Endothelial cell of umbilical vein (primary cell): Measurements from ENCODE around the gene MCHR1. TPM values are rescaled to one million over a fixed set of nuclear protein-coding genes. Genes with fewer than 3 reads are reported as not detected.

Experiments
- BruUV-seq: library from RNA; stranded (reverse); fragments of 400-500 nt; replicated peaks from 2 replicates; lab custom pipeline; 2021; lab: Mats Ljungman, UMichigan
- CTCF ChIA-PET: fragments of 300-600, 350-600 bp; sonication (Branson Sonifier 250); formaldehyde crosslinking; loops from one replicate; lab custom pipeline; 2021; ENCODE audit warnings: antibody characterized with exemption, inconsistent platforms; lab: Charles Lee
- POLR2A ChIA-PET: fragments of 300-600, 350-600 bp; sonication (Branson Sonifier 250); formaldehyde crosslinking; loops from one replicate; lab custom pipeline; 2021; ENCODE audit warnings: antibody characterized with exemption, inconsistent platforms; lab: Charles Lee
- DNase-seq: peaks from one replicate; pipeline ENCODE4 v3.0.0-alpha.2; 2011; ENCODE audit warnings: low read depth, low spot score
- FAIRE-seq: peaks from 2 replicates; lab custom pipeline; 2011; peaks lifted over from hg19 to GRCh38; lab: Jason Lieb, UNC
- H2AFZ ChIP-seq: 2 replicates; pipeline ENCODE4 v1.6.0; 2012; ENCODE audit warnings: low read depth, low read length, control low read depth, inconsistent platforms
- H3K27ac ChIP-seq: 2 replicates; pipeline ENCODE4 v1.5.1; 2011; ENCODE audit warnings: low read depth, mild to moderate bottlenecking, control low read depth, low read length, moderate library complexity; ENCODE audit not compliant: insufficient read depth
- H3K27me3 ChIP-seq, 2 experiments: 2 replicates each; pipeline versions ENCODE4 v1.6.0 to v1.6.1; 2011; ENCODE audit warnings: low read length in 2 of 2, mixed read lengths in 1 of 2; ENCODE audit not compliant: control insufficient read depth in 2 of 2, insufficient read depth in 2 of 2
- H3K36me3 ChIP-seq, 2 experiments: 2 replicates in 1 of 2; 3 replicates in 1 of 2; pipeline ENCODE4 v1.5.1; 2011; ENCODE audit warnings: low read length in 2 of 2, mild to moderate bottlenecking in 1 of 2, moderate library complexity in 1 of 2; ENCODE audit not compliant: control insufficient read depth in 2 of 2, insufficient read depth in 2 of 2; ENCODE audit errors: extremely low read depth in 1 of 2
- H3K4me1 ChIP-seq: 3 replicates; pipeline ENCODE4 v1.5.1; 2011; ENCODE audit warnings: mild to moderate bottlenecking, low read length; ENCODE audit not compliant: control insufficient read depth, insufficient read depth; ENCODE audit errors: extremely low read depth
- H3K4me2 ChIP-seq: 2 replicates; pipeline ENCODE4 v1.6.1; 2011; ENCODE audit warnings: low read length, control low read depth, mixed read lengths; ENCODE audit not compliant: insufficient read depth
- H3K4me3 ChIP-seq, 3 experiments: fragments of 200-600 bp in 1 of 3; sonication (generic), shearing (Covaris generic) in 1 of 3; replicated peaks in 1 of 3; 2 replicates each; pipeline ENCODE4 v1.5.1; 2011 to 2016; ENCODE audit warnings: control low read depth in 3 of 3, low read length in 3 of 3, mild to moderate bottlenecking in 2 of 3, inconsistent platforms in 1 of 3, low read depth in 1 of 3, moderate library complexity in 1 of 3; ENCODE audit not compliant: insufficient read depth in 1 of 3
- H3K79me2 ChIP-seq: 2 replicates; pipeline ENCODE4 v1.6.0; 2012; ENCODE audit warnings: low read length, inconsistent platforms; ENCODE audit not compliant: control insufficient read depth, insufficient read depth
- H3K9ac ChIP-seq: replicated peaks from 2 replicates; pipeline ENCODE3; 2011; ENCODE audit warnings: low read length, control low read depth; ENCODE audit not compliant: insufficient read depth; ENCODE audit errors: extremely low read depth
- H3K9me1 ChIP-seq: replicated peaks from 3 replicates; pipeline ENCODE4 v1.6.0; 2011; ENCODE audit warnings: mild to moderate bottlenecking, low read length; ENCODE audit not compliant: control insufficient read depth, insufficient read depth; ENCODE audit errors: extremely low read depth
- H3K9me3 ChIP-seq: replicated peaks from 2 replicates; pipeline ENCODE4 v1.5.1; 2012; ENCODE audit warnings: low read length, inconsistent platforms; ENCODE audit not compliant: control insufficient read depth, insufficient read depth
- H4K20me1 ChIP-seq: replicated peaks from 2 replicates; pipeline ENCODE3; 2011; ENCODE audit warnings: mild to moderate bottlenecking, low read length; ENCODE audit not compliant: control insufficient read depth, insufficient read depth; ENCODE audit errors: extremely low read depth
- EZH2 ChIP-seq: IDR thresholded peaks from 2 replicates; pipeline ENCODE4 v1.6.1; 2012; ENCODE audit warnings: borderline replicate concordance, low read depth, mild to moderate bottlenecking, moderate library complexity, low read length, inconsistent platforms; ENCODE audit not compliant: severe bottlenecking
- FOS ChIP-seq: IDR thresholded peaks from 2 replicates; pipeline ENCODE4 v1.6.1; 2011; ENCODE audit warnings: mild to moderate bottlenecking, low read length, moderate library complexity, borderline replicate concordance; ENCODE audit not compliant: insufficient read depth
- GATA2 ChIP-seq: IDR thresholded peaks from 2 replicates; pipeline ENCODE4 v1.7.0; 2011; ENCODE audit warnings: low read depth, mild to moderate bottlenecking, moderate library complexity, mixed read lengths, low read length; ENCODE audit not compliant: insufficient read length, insufficient read depth
- JUN ChIP-seq: IDR thresholded peaks from 2 replicates; pipeline ENCODE4 v1.6.1; 2011; ENCODE audit warnings: borderline replicate concordance, low read depth; ENCODE audit not compliant: insufficient read length, insufficient read depth
- MYC ChIP-seq: IDR thresholded peaks from one replicate; pipeline ENCODE4 v1.6.1; 2011; ENCODE audit warnings: mild to moderate bottlenecking, low read depth, low read length
- POLR2A ChIP-seq: IDR thresholded peaks from 2 replicates; pipeline ENCODE4 v1.6.1; 2012; ENCODE audit warnings: low read depth, mild to moderate bottlenecking, control low read depth, low read length
- POLR2AphosphoS5 ChIP-seq: IDR thresholded peaks from 2 replicates; pipeline ENCODE4 v1.6.1; 2012; ENCODE audit warnings: low read depth, mild to moderate bottlenecking, control low read depth, low read length, moderate library complexity; ENCODE audit not compliant: insufficient read depth
- dilution Hi-C: fragments of 300-500 bp; cut with MboI; formaldehyde crosslinking; loops from one replicate; pipeline ENCODE4 v1.15.0; 2019; ENCODE audit warnings: low sequenced_read_pairs; ENCODE audit not compliant: extremely low pct_ligation_motif_present
- intact Hi-C: fragments of 100-400 bp; cut with micrococcal nuclease; formaldehyde crosslinking; loops from one replicate; pipeline ENCODE4 v1.10.0; 2022
- polyA plus RNA-seq, 4 experiments: library from polyadenylated mRNA; depleted of rRNA in 3 of 4; stranded (reverse) in 3 of 4; unstranded in 1 of 4; fragments of >200 nt; gene quantifications; 2 replicates each; pipeline versions ENCODE4 v1.2.1 to v1.2.3, GENCODE V29; 2011 to 2012; ENCODE audit warnings: missing spikeins in 1 of 4
- total RNA-seq: library from RNA; stranded (reverse); gene quantifications from 2 replicates; pipeline ENCODE4 v1.2.3, GENCODE V29; 2021
- TF ChIP-seq, protein P1 (sequence below), 2 donors: IDR thresholded peaks; 1 replicate in 1 of 2; 2 replicates in 1 of 2; pipeline ENCODE4 v1.5.1; 2011; ENCODE audit warnings: low read length in 2 of 2, mild to moderate bottlenecking in 2 of 2, moderate library complexity in 2 of 2, control low read depth in 1 of 2, inconsistent platforms in 1 of 2, low read depth in 1 of 2; ENCODE audit not compliant: insufficient read depth in 1 of 2; ENCODE audit errors: extremely low read depth in 1 of 2
- TF ChIP-seq, protein P2 (sequence below): IDR thresholded peaks from 2 replicates; pipeline ENCODE4 v1.6.1; 2011; ENCODE audit not compliant: insufficient read depth, insufficient read length

MCHR1 gene
- total and polyA plus RNA-seq, 2 donors (not counting 3 experiments of a cell fraction or from before 2014, with no cell fraction given), result not detected

DNA sequence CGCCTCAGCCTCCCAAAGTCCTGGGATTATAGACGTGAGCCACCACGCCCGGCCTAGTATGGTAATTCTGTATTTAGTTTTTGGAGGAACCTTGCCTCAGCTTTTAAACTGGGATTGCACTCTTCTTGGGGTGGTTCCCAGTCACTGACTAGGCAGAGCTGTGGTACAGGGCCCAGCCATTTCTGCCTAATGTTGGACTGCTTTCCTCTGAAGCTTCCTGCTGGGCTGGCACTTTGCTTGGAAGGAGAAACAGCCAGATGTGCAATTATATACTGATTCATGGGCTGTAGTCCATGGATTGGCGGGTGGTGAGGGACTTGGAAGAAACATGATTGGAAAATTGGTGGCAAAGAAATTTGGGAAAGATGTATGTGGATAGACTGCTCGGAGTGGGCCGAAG lies 17.6 kb upstream of the MCHR1 start:
- DNase-seq, result no peak
- no peaks in the 10 kb centered on the region for H4K20me1 ChIP-seq
- dilution Hi-C loops, result no loop called here
- FAIRE-seq, result no peak
- intact Hi-C loops, result no loop called here
- POLR2A ChIA-PET, result no interaction called here
- no peak overlapping the region for H3K4me2 ChIP-seq
- H3K36me3 ChIP-seq, result no peaks in the 10 kb centered on the region
- no peaks in the 10 kb centered on the region for H3K79me2 ChIP-seq
- no peak overlapping the region for H3K4me3 ChIP-seq
- H3K9me1 ChIP-seq, result no peaks in the 10 kb centered on the region
- no peaks in the 10 kb centered on the region for H3K4me1 ChIP-seq
- CTCF ChIA-PET, result no interaction called here
- TF ChIP-seq POLR2A, result no peak
- TF ChIP-seq, protein P1, sequence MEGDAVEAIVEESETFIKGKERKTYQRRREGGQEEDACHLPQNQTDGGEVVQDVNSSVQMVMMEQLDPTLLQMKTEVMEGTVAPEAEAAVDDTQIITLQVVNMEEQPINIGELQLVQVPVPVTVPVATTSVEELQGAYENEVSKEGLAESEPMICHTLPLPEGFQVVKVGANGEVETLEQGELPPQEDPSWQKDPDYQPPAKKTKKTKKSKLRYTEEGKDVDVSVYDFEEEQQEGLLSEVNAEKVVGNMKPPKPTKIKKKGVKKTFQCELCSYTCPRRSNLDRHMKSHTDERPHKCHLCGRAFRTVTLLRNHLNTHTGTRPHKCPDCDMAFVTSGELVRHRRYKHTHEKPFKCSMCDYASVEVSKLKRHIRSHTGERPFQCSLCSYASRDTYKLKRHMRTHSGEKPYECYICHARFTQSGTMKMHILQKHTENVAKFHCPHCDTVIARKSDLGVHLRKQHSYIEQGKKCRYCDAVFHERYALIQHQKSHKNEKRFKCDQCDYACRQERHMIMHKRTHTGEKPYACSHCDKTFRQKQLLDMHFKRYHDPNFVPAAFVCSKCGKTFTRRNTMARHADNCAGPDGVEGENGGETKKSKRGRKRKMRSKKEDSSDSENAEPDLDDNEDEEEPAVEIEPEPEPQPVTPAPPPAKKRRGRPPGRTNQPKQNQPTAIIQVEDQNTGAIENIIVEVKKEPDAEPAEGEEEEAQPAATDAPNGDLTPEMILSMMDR (IDR thresholded peaks at IDR 0.05; ENCODE audit: extremely low read depth in 1 of 2, insufficient read depth in 1 of 2, low read depth in 1 of 2, low read length in 2 of 2), result no peak
- no peak overlapping the region for H3K27ac ChIP-seq
- BruUV-seq, result no TSS peak
- no peaks in the 10 kb centered on the region for H3K27me3 ChIP-seq
- no peak overlapping the region for H3K9ac ChIP-seq
- no peaks in the 10 kb centered on the region for H3K9me3 ChIP-seq
- no peak overlapping the region for H2AFZ ChIP-seq

DNA sequence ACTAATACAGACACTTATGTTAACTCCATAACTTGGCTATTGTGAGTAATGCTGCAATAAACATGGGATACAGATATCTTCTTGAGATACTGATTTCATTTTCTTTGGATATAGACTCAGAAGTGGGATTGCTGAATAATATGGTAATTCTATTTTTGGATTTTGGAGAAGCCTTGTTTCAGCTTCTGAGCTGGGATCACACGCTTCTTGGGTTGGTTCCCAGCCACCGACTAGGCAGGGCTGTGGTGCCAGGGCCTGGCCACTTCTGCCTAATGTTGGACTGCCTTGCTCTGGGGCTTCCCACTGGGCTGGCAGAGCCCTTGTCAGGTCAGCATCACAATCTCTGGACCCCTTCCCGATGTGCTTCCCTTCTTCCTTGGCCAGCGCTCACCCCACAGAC lies 14.0 kb upstream of the MCHR1 start:
- no peak overlapping the region for H3K27ac ChIP-seq
- dilution Hi-C loops, result no loop called here
- H3K4me3 ChIP-seq, result no peak overlapping the region
- no peak overlapping the region for H3K4me2 ChIP-seq
- H3K27me3 ChIP-seq, result no peaks in the 10 kb centered on the region
- no peak overlapping the region for H2AFZ ChIP-seq
- FAIRE-seq (no peak), DNase-seq (no peak)
- no peaks in the 10 kb centered on the region for H3K9me3 ChIP-seq
- H3K36me3 ChIP-seq, result no peaks in the 10 kb centered on the region
- H3K4me1 ChIP-seq, result no peaks in the 10 kb centered on the region
- intact Hi-C loops, result no loop called here
- no TSS peak for BruUV-seq
- POLR2A ChIA-PET, result no interaction called here
- no peaks in the 10 kb centered on the region for H3K79me2 ChIP-seq
- no peaks in the 10 kb centered on the region for H4K20me1 ChIP-seq
- CTCF ChIA-PET, result interaction anchor here (1.1 kb wide), 1 partner anchor 95 kb away, joined by 3 read pairs; no protein-coding TSS in a partner anchor
- H3K9ac ChIP-seq, result no peak overlapping the region
- TF ChIP-seq FOS, result no peak
- no peak for TF ChIP-seq JUN
- TF ChIP-seq, protein P1 (IDR thresholded peaks at IDR 0.05; ENCODE audit: extremely low read depth in 1 of 2, insufficient read depth in 1 of 2, low read depth in 1 of 2, low read length in 2 of 2), result no peak
- TF ChIP-seq GATA2, result no peak
- TF ChIP-seq, protein P2, sequence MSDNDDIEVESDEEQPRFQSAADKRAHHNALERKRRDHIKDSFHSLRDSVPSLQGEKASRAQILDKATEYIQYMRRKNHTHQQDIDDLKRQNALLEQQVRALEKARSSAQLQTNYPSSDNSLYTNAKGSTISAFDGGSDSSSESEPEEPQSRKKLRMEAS, result no peak
- TF ChIP-seq EZH2, result no peak
- no peak for TF ChIP-seq MYC
- TF ChIP-seq POLR2A, result no peak
- no peak for TF ChIP-seq POLR2AphosphoS5
- no peaks in the 10 kb centered on the region for H3K9me1 ChIP-seq
